Suppressor macrophage treated with lipopolysaccharide for 4 hours (primary cell): Measurements from ENCODE around the gene SHISA6.

Experiments
- DNase-seq: peaks from one replicate; pipeline ENCODE4 v3.0.0-alpha.2; 2020

Gene SHISA6

DNA sequence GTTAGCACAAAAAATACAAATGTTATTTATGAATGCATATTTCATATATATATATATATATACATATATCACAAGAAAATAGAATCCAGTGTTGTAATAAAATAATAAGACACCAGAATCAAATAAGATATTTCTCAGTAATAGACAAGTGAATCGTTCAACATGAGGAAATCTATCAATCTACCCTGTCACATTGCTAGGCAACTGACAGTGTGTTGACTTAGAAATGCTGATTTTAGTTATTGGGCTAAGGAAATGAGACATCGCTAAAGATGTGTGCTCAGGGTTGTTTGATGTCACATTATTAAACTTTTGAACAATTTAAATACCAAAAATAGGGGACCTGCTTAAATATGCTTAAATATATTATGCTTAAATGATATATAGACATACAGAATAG lies 307.4 kb downstream of the SHISA6 start:
- DNase-seq: no peak

DNA sequence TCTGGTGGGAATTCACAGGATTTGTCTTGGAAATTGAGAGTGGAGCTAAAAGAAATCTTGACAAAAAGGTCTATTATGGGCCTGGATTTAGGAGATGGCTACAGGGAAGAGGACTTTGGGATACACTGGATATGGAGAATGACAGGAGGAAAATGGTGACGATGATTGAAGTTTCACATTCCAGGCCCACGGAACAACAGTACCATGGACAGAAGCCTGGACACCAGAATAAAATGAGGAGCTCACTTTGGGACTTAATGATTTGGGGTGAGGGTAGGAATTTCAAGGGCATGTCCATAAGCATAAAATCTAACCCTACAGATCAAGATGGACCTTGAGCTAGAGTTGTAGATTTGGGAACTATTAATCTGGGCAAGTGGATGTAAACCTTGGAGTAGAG lies 309.4 kb downstream of the SHISA6 start:
- DNase-seq: no peak

- DNase-seq: no peak
Measured at GRCh38 chr17:11551442-11551841, 310.4 kb downstream of the SHISA6 start.

GRCh38 chr17:11553135-11553534 lies 312.1 kb downstream of the SHISA6 start:
- no peak for DNase-seq

- DNase-seq: no peak
Measured at GRCh38 chr17:11554042-11554441, 313.0 kb downstream of the SHISA6 start.

DNA sequence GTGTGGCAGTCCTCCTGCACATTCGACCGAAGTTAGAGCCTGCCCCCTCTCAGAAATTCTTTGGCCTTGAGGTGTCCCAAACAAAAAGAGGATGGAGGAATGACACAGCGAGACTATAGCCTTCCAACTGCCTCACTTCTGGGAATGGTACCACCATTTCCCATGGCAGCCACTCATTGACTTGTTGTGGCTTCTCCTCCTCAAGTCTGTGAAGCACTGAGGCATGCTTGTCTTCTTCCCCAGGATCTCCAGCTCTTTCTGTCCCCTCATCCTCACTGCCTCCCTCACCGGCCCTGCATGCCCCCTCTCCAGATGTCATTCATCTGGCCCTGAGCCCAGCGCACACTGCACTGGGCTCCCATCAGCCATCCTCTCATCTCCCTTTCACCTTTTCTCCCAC lies 313.5 kb downstream of the SHISA6 start:
- no peak for DNase-seq

DNA sequence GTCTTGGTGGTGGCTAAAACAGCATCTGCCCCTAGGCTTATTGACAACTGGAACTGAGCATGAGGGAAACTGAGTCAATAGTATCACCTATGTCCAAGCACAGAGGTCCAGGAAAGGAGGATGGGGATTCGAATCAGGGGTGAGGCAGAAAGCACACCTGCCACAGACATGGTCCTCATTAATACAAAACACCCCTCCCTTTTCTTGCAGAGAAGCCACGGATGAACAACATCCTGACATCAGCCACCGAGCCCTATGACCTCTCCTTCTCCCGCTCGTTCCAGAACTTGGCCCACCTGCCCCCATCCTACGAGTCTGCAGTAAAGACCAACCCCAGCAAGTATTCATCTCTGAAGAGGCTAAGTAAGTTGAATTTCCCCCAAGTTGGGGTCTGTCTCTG lies 314.5 kb downstream of the SHISA6 start:
- no peak for DNase-seq

DNA sequence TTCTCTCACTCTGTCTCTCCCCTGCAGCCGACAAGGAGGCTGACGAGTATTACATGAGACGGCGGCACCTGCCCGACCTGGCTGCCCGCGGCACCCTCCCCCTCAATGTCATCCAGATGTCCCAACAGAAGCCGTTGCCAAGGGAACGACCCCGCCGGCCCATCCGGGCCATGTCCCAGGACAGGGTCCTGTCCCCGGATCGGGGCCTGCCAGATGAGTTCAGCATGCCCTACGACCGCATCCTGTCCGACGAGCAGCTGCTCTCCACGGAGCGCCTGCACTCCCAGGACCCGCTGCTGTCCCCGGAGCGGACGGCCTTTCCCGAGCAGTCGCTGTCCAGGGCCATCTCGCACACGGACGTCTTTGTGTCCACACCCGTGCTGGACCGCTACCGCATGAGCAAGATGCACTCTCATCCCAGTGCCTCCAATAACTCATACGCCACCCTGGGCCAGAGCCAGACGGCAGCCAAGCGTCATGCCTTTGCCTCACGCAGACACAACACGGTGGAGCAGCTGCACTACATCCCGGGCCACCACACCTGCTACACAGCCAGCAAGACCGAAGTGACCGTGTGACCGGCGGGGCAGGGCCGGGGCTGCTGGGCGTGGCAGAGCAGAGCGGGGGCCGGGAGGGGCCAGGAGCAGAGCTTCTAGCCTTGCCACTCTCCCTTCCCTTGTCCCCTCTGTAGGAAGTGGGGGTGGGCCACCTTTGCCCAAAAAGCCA lies 316.9 kb downstream of the SHISA6 start:
- no peak for DNase-seq

- no peak for DNase-seq
Measured at GRCh38 chr17:11558681-11559234, 317.7 kb downstream of the SHISA6 start.

- DNase-seq: no peak
Measured at GRCh38 chr17:11559601-11560000, 318.6 kb downstream of the SHISA6 start.

GRCh38 chr17:11561281-11561680 lies 320.3 kb downstream of the SHISA6 start:
- DNase-seq: no peak

DNA sequence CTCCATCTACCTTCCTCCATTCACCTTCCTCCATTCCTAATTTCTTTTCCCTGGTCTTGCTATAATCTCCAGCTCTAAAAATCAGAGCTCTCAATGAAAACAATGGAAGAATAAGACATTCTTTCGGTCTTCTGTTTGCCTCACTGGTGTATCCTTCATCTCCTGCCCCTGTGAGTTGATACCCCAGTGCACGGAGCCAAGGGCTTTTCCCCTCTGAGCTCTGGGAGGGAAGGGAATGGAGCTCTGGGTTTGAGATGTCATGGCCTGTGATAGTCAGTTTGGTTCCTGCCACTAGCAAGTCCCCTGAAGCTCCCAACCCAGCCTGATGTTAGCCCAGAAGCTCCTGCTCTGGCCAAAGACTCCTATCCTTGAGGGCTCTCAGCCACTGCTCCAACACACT lies 320.7 kb downstream of the SHISA6 start:
- no peak for DNase-seq

GRCh38 chr17:11564589-11565380 lies 323.8 kb downstream of the SHISA6 start:
- DNase-seq: no peak

GRCh38 chr17:11565591-11565990 lies 324.6 kb downstream of the SHISA6 start:
- DNase-seq: no peak

DNA sequence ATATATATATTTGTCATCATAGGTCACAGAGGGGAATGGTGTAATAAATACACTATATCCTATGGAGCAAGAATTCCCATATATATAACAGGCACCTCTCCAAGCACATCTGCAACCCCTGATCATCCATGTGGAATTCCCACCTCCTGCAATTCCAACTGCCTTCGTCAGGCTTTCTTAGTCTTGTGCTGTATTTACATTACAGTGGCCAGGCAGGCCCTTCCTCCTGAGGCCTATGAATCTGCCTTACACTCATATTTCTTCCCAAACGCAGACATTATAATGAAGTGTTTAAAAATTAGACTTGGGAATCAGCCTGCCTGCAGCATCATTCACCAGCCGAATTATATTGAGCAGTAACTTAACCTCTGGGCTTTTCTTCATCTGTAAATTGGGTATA lies 338.0 kb downstream of the SHISA6 start:
- no peak for DNase-seq

DNA sequence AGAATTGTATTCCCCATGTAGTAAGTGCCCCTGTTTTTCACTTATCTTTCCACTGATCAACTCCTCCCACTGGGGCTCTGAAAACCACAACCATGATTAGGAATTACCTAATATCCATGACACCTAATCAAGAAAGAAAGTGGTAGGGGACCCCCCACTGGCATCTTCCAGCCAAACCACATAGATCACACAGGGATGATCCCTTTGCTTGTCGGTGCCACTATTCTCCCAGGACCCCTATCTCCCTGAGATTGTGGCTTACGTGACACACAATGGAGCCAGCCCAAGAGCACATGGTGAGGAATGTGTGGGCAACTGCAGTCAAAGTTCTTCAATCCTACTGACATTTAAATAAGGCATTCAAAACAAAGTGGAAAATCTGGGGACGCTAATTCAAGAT lies 339.7 kb downstream of the SHISA6 start:
- DNase-seq: no peak

- DNase-seq: no peak
Measured at GRCh38 chr17:11582217-11582616, 341.2 kb downstream of the SHISA6 start.

GRCh38 chr17:11583306-11583992 lies 342.4 kb downstream of the SHISA6 start:
- DNase-seq: no peak

DNA sequence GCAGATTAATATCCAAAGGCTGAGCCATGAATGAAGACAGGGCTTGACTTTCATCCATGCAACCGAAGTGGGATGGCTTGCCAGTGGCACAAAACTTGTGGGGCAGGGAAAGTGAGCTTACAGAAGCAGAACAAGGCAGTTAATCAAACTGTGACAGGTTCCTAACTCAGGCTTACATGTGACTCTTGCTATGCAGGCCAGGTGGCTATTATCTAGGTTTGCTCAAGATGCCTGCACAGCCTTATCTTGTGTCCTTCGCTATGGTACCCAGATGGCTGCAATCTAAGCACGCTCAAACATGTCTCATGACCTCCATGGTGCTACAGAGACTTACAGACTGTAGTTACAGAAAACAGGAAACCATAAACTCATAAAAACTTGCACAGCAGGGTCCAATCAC lies 348.7 kb downstream of the SHISA6 start:
- no peak for DNase-seq

DNA sequence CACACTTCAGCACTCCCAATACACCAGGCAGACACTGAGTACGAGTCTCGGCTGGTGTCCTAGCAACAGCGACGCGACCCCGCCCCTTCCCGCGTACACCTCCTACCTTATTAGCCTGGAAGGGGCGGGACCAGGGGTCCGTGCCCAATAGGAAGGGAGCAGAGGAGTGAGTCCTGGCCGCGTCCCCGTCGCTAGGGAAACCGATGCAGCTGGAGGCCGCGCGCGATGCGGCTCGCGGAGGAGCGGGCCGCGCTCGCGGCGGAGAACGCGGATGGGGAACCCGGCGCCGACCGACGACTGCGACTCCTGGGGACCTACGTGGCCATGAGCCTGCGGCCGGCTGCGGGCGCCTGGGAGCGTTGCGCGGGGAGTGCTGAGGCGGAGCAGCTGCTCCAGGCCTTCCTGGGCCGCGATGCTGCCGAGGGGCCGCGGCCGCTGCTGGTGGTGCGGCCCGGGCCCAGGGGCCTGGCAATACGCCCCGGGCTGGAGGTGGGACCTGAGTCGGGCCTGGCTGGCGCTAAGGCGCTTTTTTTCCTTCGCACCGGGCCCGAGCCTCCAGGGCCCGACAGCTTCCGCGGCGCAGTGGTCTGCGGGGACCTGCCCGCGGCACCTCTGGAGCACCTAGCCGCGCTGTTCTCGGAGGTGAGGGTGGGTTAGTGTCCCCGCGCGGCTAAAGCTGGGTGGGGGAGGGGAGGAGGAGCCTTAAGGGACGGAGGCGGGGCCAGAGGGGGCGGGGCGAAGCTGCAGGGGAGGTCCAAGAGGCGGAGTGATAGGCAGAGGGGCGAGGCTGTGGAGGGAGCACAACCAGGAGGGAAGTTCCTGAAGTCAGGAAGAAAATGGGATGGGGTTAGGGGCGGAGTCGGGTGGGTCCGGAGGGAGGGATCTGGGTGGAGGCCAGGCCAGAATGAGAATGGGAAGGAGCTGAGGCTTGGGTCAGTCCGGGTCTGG lies 357.5 kb downstream of the SHISA6 start, which contains the start of gene DNAH9:
Gene DNAH9, plus strand, starts transcription at position 197 of the 948 bp plus-strand sequence. Its CDS starts 29 bp downstream, at position 226.
- DNase-seq: peak; percentile 7

DNA sequence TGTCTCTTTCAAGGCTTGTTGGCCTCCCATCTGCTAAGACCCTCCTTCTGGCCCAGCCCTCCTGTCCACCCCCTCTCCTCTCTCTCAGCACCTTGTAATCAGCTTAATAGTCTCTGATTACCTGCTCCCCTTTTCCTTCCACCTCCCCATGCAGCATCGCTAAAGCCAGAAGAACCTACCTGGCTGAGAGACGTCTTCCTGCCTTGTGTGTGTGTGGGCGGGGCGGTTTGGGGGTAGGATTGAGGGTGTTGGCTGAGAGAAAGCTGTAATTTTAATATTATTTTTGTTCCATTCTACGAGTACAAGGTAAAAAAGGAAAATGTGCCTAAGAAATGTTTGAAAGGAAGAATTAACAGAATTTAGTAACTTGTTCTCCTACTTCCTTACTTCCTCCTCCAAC lies 360.6 kb downstream of the SHISA6 start:
- DNase-seq: no peak

- DNase-seq: no peak
Measured at GRCh38 chr17:11608396-11608795, 367.4 kb downstream of the SHISA6 start.
